ENCODE results near the gene FNDC8. TPM values are rescaled to one million over a fixed set of nuclear protein-coding genes. Genes with fewer than 3 reads are reported as not detected.
"Not testable (repeated sequence)": the region's sequence is repeated elsewhere in the genome, so short reads cannot be mapped to it uniquely, and the experiment has no call there.

FNDC8 gene
- total and polyA plus RNA-seq, 2 donors (not counting 1 experiment from before 2014, with no cell fraction given) = not detected

- POLR2A ChIA-PET = no interaction called here
- H3K36me3 ChIP-seq (replicated peaks in 1 of 2; ENCODE audit: control extremely low read depth in 1 of 2, control insufficient read depth in 1 of 2, extremely low read depth in 1 of 2, insufficient read depth in 2 of 2, low read length in 1 of 2) = no peaks in the 10 kb centered on the region
- 91% methylated on average over 5 of the region's 9 CpGs for WGBS (ENCODE audit: insufficient coverage)
- intact Hi-C loops (cut with micrococcal nuclease) = no loop called here
- H3K27ac ChIP-seq (ENCODE audit: low read length in 2 of 2) = no peak overlapping the region
- no peaks in the 10 kb centered on the region for H4K20me1 ChIP-seq (ENCODE audit: control insufficient read depth, insufficient read depth, low read length, poor library complexity, severe bottlenecking)
- no peak overlapping the region for H3K9ac ChIP-seq (ENCODE audit: low read length)
- no peaks in the 10 kb centered on the region for H3K79me2 ChIP-seq (ENCODE audit: control insufficient read depth, insufficient read depth, low read length)
- ATAC-seq (ENCODE audit: low read depth) = no peak
- H3K9me3 ChIP-seq (ENCODE audit: control extremely low read depth in 1 of 3, control insufficient read depth in 2 of 3, insufficient read depth in 1 of 3, low read length in 2 of 3) = no peaks in the 10 kb centered on the region
- DNase-seq = no peak
- H3K4me3 Mint-ChIP-seq = no peak overlapping the region
- no peak overlapping the region for H3K4me2 ChIP-seq (replicated peaks; ENCODE audit: low read depth, low read length, poor library complexity, severe bottlenecking)
- no peaks in the 10 kb centered on the region for H3K4me1 Mint-ChIP-seq
- peaks cover 0 to 5% (median 0%) of the 10 kb centered on the region in 4 experiments for H3K27me3 ChIP-seq (replicated peaks in 1 of 4; ENCODE audit: control extremely low read depth in 1 of 4, control insufficient read depth in 3 of 4, insufficient read depth in 4 of 4, low read length in 3 of 4)
- no peaks in the 10 kb centered on the region for H3K4me1 ChIP-seq (ENCODE audit: control insufficient read depth in 2 of 2, insufficient read depth in 2 of 2, low read length in 2 of 2)
- H2AFZ ChIP-seq (ENCODE audit: insufficient read depth, low read depth, low read length, poor library complexity, severe bottlenecking) = no peak overlapping the region
- H3K4me3 ChIP-seq (ENCODE audit: control extremely low read depth in 1 of 5, extremely low read depth in 1 of 5, insufficient read depth in 1 of 5, low read depth in 2 of 5, low read length in 4 of 5) = no peak overlapping the region
- peaks cover 22% of the 10 kb centered on the region for H3K27me3 Mint-ChIP-seq
- CTCF ChIA-PET = interaction anchor here (1.1 kb wide), 1 partner anchor 358 kb away, joined by 3 read pairs; no protein-coding TSS in a partner anchor
- H3K27ac Mint-ChIP-seq = no peak overlapping the region
- no peaks in the 10 kb centered on the region for H3K9me3 Mint-ChIP-seq (ENCODE audit: insufficient read depth)
- TF ChIP-seq EZH2 (IDR thresholded peaks at IDR 0.05; ENCODE audit: borderline replicate concordance, insufficient read depth, low read depth, low read length, poor library complexity, severe bottlenecking) = no peak
- no peak for TF ChIP-seq CTCF (IDR thresholded peaks at IDR 0.05)
These were observed 54.4 kb downstream of the FNDC8 start for GRCh38 chr17:35175638-35176415.

- H4K20me1 ChIP-seq (ENCODE audit: control insufficient read depth, insufficient read depth, low read length, poor library complexity, severe bottlenecking) = no peaks in the 10 kb centered on the region
- no peak for ATAC-seq (ENCODE audit: low read depth)
- H3K36me3 ChIP-seq (replicated peaks in 1 of 2; ENCODE audit: control extremely low read depth in 1 of 2, control insufficient read depth in 1 of 2, extremely low read depth in 1 of 2, insufficient read depth in 2 of 2, low read length in 1 of 2) = no peaks in the 10 kb centered on the region
- H3K79me2 ChIP-seq (ENCODE audit: control insufficient read depth, insufficient read depth, low read length) = no peaks in the 10 kb centered on the region
- POLR2A ChIA-PET = no interaction called here
- H3K4me3 Mint-ChIP-seq = no peak overlapping the region
- no peaks in the 10 kb centered on the region for H3K9me3 Mint-ChIP-seq (ENCODE audit: insufficient read depth)
- intact Hi-C loops (cut with micrococcal nuclease) = no loop called here
- H3K4me3 ChIP-seq (ENCODE audit: control extremely low read depth in 1 of 5, extremely low read depth in 1 of 5, insufficient read depth in 1 of 5, low read depth in 2 of 5, low read length in 4 of 5) = no peak overlapping the region
- peaks cover 22% of the 10 kb centered on the region for H3K27me3 Mint-ChIP-seq
- WGBS (ENCODE audit: insufficient coverage) = 91% methylated on average over 8 of the region's 8 CpGs
- CTCF ChIA-PET = no interaction called here
- no peak overlapping the region for H3K27ac Mint-ChIP-seq
- H2AFZ ChIP-seq (ENCODE audit: insufficient read depth, low read depth, low read length, poor library complexity, severe bottlenecking) = no peak overlapping the region
- H3K4me2 ChIP-seq (replicated peaks; ENCODE audit: low read depth, low read length, poor library complexity, severe bottlenecking) = no peak overlapping the region
- H3K4me1 Mint-ChIP-seq = no peaks in the 10 kb centered on the region
- TF ChIP-seq CTCF (IDR thresholded peaks at IDR 0.05) (no peak), EZH2 (IDR thresholded peaks at IDR 0.05; ENCODE audit: borderline replicate concordance, insufficient read depth, low read depth, low read length, poor library complexity, severe bottlenecking) (no peak)
- H3K9ac ChIP-seq (ENCODE audit: low read length) = no peak overlapping the region
- H3K4me1 ChIP-seq (ENCODE audit: control insufficient read depth in 2 of 2, insufficient read depth in 2 of 2, low read length in 2 of 2) = no peaks in the 10 kb centered on the region
- H3K27me3 ChIP-seq (replicated peaks in 1 of 4; ENCODE audit: control extremely low read depth in 1 of 4, control insufficient read depth in 3 of 4, insufficient read depth in 4 of 4, low read length in 3 of 4) = no peaks in the 10 kb centered on the region
- no peaks in the 10 kb centered on the region for H3K9me3 ChIP-seq (ENCODE audit: control extremely low read depth in 1 of 3, control insufficient read depth in 2 of 3, insufficient read depth in 1 of 3, low read length in 2 of 3)
- no peak overlapping the region for H3K27ac ChIP-seq (ENCODE audit: low read length in 2 of 2)
- DNase-seq = no peak
These were observed 55.5 kb downstream of the FNDC8 start for GRCh38 chr17:35176897-35177296.

- H2AFZ ChIP-seq (ENCODE audit: insufficient read depth, low read depth, low read length, poor library complexity, severe bottlenecking); H3K9ac ChIP-seq (ENCODE audit: low read length); H3K27me3 ChIP-seq (replicated peaks in 1 of 4; ENCODE audit: control extremely low read depth in 1 of 4, control insufficient read depth in 3 of 4, insufficient read depth in 4 of 4, low read length in 3 of 4); CTCF ChIA-PET; intact Hi-C loops (cut with micrococcal nuclease); H3K4me2 ChIP-seq (replicated peaks; ENCODE audit: low read depth, low read length, poor library complexity, severe bottlenecking); H3K4me1 Mint-ChIP-seq; H3K4me1 ChIP-seq (ENCODE audit: control insufficient read depth in 2 of 2, insufficient read depth in 2 of 2, low read length in 2 of 2); H3K9me3 Mint-ChIP-seq (ENCODE audit: insufficient read depth); ATAC-seq (ENCODE audit: low read depth); H3K4me3 ChIP-seq (ENCODE audit: control extremely low read depth in 1 of 5, extremely low read depth in 1 of 5, insufficient read depth in 1 of 5, low read depth in 2 of 5, low read length in 4 of 5); H3K9me3 ChIP-seq (ENCODE audit: control extremely low read depth in 1 of 3, control insufficient read depth in 2 of 3, insufficient read depth in 1 of 3, low read length in 2 of 3); H4K20me1 ChIP-seq (ENCODE audit: control insufficient read depth, insufficient read depth, low read length, poor library complexity, severe bottlenecking); H3K27ac Mint-ChIP-seq; H3K36me3 ChIP-seq (replicated peaks in 1 of 2; ENCODE audit: control extremely low read depth in 1 of 2, control insufficient read depth in 1 of 2, extremely low read depth in 1 of 2, insufficient read depth in 2 of 2, low read length in 1 of 2); H3K27ac ChIP-seq (ENCODE audit: low read length in 2 of 2); H3K4me3 Mint-ChIP-seq; POLR2A ChIA-PET; DNase-seq; H3K79me2 ChIP-seq (ENCODE audit: control insufficient read depth, insufficient read depth, low read length): not testable (repeated sequence)
- no CpG with 5 or more reads among the region's 5 CpGs for WGBS (ENCODE audit: insufficient coverage)
- peaks cover 31% of the 10 kb centered on the region for H3K27me3 Mint-ChIP-seq
These were observed 58.0 kb downstream of the FNDC8 start for GRCh38 chr17:35179379-35179778.
